ENCODE measurements around the gene RFK.

DNA sequence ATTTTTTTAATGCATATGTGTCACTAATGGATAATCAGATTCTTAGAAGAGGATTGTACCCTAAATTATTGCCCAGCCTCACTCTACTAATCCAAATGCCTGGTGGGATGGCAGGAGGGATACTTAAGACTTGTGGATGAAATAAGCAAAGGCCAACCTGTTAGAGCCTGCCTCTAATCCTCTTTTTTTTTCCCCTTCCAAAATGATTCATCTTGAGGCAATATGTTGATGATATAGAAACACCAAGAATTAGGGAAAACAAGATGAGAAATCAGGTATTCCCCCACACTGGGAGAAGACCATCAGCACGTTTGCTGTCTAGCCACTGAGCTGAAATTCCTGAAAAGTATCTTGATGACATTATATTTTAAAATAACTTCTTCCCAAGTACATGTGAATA lies 52.0 kb downstream of the RFK start:
- TF ChIP-seq ZFX (IDR thresholded peaks at IDR 0.05): no peak
- TF ChIP-seq, protein P1, sequence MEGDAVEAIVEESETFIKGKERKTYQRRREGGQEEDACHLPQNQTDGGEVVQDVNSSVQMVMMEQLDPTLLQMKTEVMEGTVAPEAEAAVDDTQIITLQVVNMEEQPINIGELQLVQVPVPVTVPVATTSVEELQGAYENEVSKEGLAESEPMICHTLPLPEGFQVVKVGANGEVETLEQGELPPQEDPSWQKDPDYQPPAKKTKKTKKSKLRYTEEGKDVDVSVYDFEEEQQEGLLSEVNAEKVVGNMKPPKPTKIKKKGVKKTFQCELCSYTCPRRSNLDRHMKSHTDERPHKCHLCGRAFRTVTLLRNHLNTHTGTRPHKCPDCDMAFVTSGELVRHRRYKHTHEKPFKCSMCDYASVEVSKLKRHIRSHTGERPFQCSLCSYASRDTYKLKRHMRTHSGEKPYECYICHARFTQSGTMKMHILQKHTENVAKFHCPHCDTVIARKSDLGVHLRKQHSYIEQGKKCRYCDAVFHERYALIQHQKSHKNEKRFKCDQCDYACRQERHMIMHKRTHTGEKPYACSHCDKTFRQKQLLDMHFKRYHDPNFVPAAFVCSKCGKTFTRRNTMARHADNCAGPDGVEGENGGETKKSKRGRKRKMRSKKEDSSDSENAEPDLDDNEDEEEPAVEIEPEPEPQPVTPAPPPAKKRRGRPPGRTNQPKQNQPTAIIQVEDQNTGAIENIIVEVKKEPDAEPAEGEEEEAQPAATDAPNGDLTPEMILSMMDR (conservative IDR thresholded peaks at IDR 0.05): no peak

Data from C4-2B (cell line).